ENCODE measurements around the gene NOXA1.

DNA sequence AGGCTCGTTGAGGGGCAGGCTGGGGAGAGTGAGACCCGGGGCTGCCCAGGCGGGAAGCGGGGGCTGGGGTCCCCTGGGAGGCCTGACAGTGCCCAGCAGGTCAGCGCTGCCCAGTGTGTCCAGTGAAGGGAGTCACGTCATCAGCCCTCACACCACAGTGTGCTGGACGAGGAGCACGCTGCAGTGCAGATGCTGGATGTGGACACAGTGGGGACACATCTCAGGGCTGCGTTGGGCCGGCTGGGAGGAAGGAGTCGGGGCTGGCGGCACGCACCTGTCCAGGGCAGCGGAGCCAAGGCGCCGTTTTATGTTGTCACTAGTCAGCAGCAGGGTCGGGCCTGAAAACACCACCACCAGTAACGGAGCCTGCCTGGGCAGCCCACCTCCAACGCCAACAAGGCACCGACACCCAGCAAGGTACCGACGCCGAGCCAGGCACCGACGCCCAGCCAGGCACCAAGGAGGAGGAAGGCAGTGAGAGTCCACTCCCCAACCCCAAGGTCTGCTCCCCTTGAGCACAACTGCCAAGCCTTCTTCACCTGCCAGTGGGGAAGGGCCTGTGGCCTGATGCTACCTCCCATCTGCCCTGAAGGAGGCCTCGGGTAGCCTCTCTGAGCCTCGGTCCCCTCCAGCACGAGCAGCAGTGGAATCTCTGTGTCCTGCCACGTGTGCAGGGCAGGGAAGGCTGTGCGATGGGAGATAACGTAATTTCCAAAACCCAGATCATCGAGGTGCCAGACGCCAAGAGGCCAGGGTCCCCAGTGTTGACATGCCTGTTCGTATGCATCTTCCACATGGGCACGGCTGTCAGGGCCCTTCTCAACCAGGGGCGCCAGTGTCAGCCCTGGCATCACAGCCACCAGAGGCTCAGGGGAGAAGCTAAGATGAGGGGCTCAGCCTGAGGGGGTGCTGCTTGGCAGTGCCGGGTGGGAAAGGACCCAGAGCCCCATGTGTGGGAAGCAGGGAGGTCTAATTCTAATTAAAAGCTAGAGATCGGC is 57.8 kb downstream of the NOXA1 start:
- no peak for TF ChIP-seq EP300 (IDR thresholded peaks at IDR 0.05)
- TF ChIP-seq, protein P1, sequence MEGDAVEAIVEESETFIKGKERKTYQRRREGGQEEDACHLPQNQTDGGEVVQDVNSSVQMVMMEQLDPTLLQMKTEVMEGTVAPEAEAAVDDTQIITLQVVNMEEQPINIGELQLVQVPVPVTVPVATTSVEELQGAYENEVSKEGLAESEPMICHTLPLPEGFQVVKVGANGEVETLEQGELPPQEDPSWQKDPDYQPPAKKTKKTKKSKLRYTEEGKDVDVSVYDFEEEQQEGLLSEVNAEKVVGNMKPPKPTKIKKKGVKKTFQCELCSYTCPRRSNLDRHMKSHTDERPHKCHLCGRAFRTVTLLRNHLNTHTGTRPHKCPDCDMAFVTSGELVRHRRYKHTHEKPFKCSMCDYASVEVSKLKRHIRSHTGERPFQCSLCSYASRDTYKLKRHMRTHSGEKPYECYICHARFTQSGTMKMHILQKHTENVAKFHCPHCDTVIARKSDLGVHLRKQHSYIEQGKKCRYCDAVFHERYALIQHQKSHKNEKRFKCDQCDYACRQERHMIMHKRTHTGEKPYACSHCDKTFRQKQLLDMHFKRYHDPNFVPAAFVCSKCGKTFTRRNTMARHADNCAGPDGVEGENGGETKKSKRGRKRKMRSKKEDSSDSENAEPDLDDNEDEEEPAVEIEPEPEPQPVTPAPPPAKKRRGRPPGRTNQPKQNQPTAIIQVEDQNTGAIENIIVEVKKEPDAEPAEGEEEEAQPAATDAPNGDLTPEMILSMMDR (IDR thresholded peaks at IDR 0.05) = no peak
- TF ChIP-seq POLR2A (IDR thresholded peaks at IDR 0.05) = no peak
- no peak for TF ChIP-seq POLR2AphosphoS5 (IDR thresholded peaks at IDR 0.05)

Data from sigmoid colon (tissue), 4 donors.